ENCODE measurements around the gene BICDL1.

Gene BICDL1

GRCh38 chr12:120119271-120119973 is 130.4 kb downstream of the BICDL1 start:
- H3K4me3 Mint-ChIP-seq: peak overlapping the region; percentile 90
- peaks cover 38% of the 10 kb centered on the region for H3K36me3 Mint-ChIP-seq (ENCODE audit: low read depth)
- H3K27ac Mint-ChIP-seq: peak overlapping the region; percentile 94
- no peak for DNase-seq
- no peaks in the 10 kb centered on the region for H3K9me3 Mint-ChIP-seq
- H3K27me3 Mint-ChIP-seq: no peaks in the 10 kb centered on the region
- H3K4me1 Mint-ChIP-seq (ENCODE audit: low read depth): peaks cover 80% of the 10 kb centered on the region

- H3K4me1 Mint-ChIP-seq (ENCODE audit: low read depth): peaks cover 80% of the 10 kb centered on the region
- peak overlapping the region; percentile 94 for H3K27ac Mint-ChIP-seq
- peaks cover 37% of the 10 kb centered on the region for H3K36me3 Mint-ChIP-seq (ENCODE audit: low read depth)
- no peaks in the 10 kb centered on the region for H3K27me3 Mint-ChIP-seq
- DNase-seq: no peak
- H3K9me3 Mint-ChIP-seq: no peaks in the 10 kb centered on the region
- peak overlapping the region; percentile 9 for H3K4me3 Mint-ChIP-seq
These were observed 132.3 kb downstream of the BICDL1 start for GRCh38 chr12:120121343-120121742.

DNA sequence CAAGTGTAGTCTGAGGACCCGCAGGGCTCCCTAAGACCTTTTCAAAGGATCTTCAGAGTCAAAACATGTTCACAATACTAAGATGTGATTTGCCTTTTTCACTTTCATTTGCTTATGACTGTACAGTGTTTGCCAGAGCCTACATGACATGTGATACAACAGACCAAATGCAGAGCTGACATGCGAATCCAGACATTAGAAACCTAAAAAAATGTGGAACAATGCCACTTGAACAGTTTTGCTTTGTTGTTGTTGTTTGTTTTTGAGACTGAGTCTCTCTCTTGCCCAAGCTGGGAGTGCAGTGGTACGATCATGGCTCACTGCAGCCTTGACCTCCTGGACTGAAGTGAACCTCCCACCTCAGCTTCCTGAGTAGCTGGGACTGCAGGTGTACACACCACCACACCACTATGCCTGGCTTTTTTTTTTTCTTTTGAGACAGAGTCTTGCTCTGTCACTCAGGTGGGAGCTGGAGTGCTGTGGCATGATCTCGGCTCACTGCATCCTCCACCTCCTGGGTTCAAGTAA is 132.8 kb downstream of the BICDL1 start:
- Mint-ChIP-seq H3K9me3 (no peaks in the 10 kb centered on the region), H3K36me3 (ENCODE audit: low read depth) (peaks cover 42% of the 10 kb centered on the region), H3K4me1 (ENCODE audit: low read depth) (peaks cover 85% of the 10 kb centered on the region), H3K27me3 (no peaks in the 10 kb centered on the region), H3K27ac (peak overlapping the region; percentile 94), H3K4me3 (peak overlapping the region; percentile 15)
- DNase-seq: peak; percentile 48

GRCh38 chr12:120125029-120125428 is 136.0 kb downstream of the BICDL1 start:
- Mint-ChIP-seq H3K4me1 (ENCODE audit: low read depth) (peaks cover 81% of the 10 kb centered on the region), H3K4me3 (no peak overlapping the region), H3K36me3 (ENCODE audit: low read depth) (peaks cover 54% of the 10 kb centered on the region), H3K9me3 (no peaks in the 10 kb centered on the region), H3K27ac (peak overlapping the region; percentile 96), H3K27me3 (no peaks in the 10 kb centered on the region)
- no peak for DNase-seq

- Mint-ChIP-seq H3K4me1 (ENCODE audit: low read depth) (peaks cover 72% of the 10 kb centered on the region), H3K27me3 (no peaks in the 10 kb centered on the region), H3K36me3 (ENCODE audit: low read depth) (peaks cover 64% of the 10 kb centered on the region), H3K27ac (peak overlapping the region; percentile 96), H3K9me3 (no peaks in the 10 kb centered on the region), H3K4me3 (no peak overlapping the region)
- no peak for DNase-seq
These were observed 137.0 kb downstream of the BICDL1 start for GRCh38 chr12:120125792-120126634.

- Mint-ChIP-seq H3K27me3 (no peaks in the 10 kb centered on the region), H3K27ac (peak overlapping the region; percentile 96), H3K4me3 (no peak overlapping the region), H3K36me3 (ENCODE audit: low read depth) (peaks cover 70% of the 10 kb centered on the region), H3K9me3 (no peaks in the 10 kb centered on the region), H3K4me1 (ENCODE audit: low read depth) (peaks cover 66% of the 10 kb centered on the region)
- no peak for DNase-seq
These were observed 137.6 kb downstream of the BICDL1 start for GRCh38 chr12:120126635-120127005.

GRCh38 chr12:120130011-120130410 is 141.0 kb downstream of the BICDL1 start:
- Mint-ChIP-seq H3K4me3 (no peak overlapping the region), H3K27me3 (no peaks in the 10 kb centered on the region), H3K36me3 (ENCODE audit: low read depth) (peaks cover 100% of the 10 kb centered on the region), H3K4me1 (ENCODE audit: low read depth) (peaks cover 39% of the 10 kb centered on the region), H3K9me3 (no peaks in the 10 kb centered on the region), H3K27ac (no peak overlapping the region)
- DNase-seq: no peak

- no peak overlapping the region for H3K4me3 Mint-ChIP-seq
These were observed 142.1 kb downstream of the BICDL1 start for GRCh38 chr12:120131116-120131515.

DNA sequence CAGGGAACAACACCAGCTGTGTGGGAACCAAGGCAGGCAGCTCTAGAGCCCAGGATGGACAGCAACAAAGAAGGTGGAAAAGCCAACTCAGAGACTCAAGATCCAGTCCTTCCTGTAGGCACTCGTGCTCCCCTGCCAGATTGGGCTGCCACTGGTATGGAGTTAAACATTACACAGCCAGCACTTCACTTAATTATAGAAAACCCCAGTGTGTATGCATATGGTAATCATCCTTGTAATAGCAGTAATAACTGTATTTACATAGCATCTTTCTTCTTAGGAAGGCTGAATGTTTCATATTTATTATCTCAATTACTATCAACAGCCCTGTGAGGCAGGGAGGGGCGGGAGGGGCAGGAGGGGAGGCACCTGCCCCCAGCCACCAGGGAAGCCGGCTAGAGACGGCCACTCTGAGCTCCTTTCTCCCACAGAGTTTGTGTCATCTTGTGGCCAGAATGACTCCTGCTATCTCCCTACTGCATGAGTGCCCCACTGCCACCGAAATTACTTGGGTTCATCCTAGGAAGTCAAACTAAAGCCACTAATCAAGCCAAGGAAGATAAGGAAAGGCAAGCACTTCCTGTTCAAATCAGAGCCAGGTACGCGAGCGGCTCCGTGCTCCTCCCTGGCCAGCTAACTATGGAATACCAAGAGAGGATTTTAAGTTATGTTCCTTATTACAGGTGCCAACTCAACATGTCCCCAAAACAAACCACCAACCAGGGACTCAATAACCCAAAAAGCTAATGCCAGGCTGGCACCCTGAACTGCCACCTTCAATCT is 143.2 kb downstream of the BICDL1 start:
- Mint-ChIP-seq H3K36me3 (ENCODE audit: low read depth) (peaks cover 100% of the 10 kb centered on the region), H3K4me3 (no peak overlapping the region), H3K27me3 (no peaks in the 10 kb centered on the region), H3K4me1 (ENCODE audit: low read depth) (peaks cover 17% of the 10 kb centered on the region), H3K9me3 (no peaks in the 10 kb centered on the region), H3K27ac (peak overlapping the region; percentile 67)
- no peak for DNase-seq

More at GRCh38 chr12:120131116-120131515, 142.1 kb downstream of the BICDL1 start:
- peak overlapping the region; percentile 22 for H3K27ac Mint-ChIP-seq
- no peak for DNase-seq
- peaks cover 28% of the 10 kb centered on the region for H3K4me1 Mint-ChIP-seq (ENCODE audit: low read depth)
- no peaks in the 10 kb centered on the region for H3K9me3 Mint-ChIP-seq
- H3K36me3 Mint-ChIP-seq (ENCODE audit: low read depth): peaks cover 100% of the 10 kb centered on the region
- no peaks in the 10 kb centered on the region for H3K27me3 Mint-ChIP-seq

DNA sequence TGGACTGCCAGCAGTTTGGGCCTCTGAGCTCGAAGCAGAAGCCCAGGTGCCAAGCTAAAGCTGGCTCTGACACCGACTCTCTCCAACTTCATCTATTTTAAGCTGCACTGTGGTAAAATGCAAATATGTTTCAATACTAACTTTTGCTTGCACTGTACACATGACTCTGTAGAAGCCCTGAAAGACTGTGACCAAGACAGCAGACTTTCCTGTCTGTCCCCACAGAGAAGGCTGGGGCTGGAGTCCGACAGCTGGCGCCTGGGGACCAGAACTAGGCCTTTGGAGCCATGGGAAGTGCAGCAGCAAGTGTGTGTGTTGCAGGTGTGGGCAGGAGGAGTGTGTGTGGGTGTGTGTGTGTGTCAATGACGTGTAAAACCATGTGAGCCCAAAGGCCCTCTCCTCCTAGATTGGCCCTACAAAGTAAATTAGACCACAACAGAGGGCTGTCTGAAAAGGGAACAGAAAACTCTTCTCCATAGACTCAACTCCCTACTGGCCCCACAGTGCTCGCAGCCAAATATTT is 143.9 kb downstream of the BICDL1 start:
- Mint-ChIP-seq H3K27me3 (no peaks in the 10 kb centered on the region), H3K27ac (peak overlapping the region; percentile 67), H3K9me3 (no peaks in the 10 kb centered on the region), H3K4me1 (ENCODE audit: low read depth) (peaks cover 10% of the 10 kb centered on the region), H3K4me3 (no peak overlapping the region), H3K36me3 (ENCODE audit: low read depth) (peaks cover 100% of the 10 kb centered on the region)
- DNase-seq: no peak

GRCh38 chr12:120134307-120134980 is 145.4 kb downstream of the BICDL1 start:
- no peak for DNase-seq
- Mint-ChIP-seq H3K27ac (no peak overlapping the region), H3K4me3 (no peak overlapping the region), H3K4me1 (ENCODE audit: low read depth) (peaks cover 1% of the 10 kb centered on the region), H3K27me3 (no peaks in the 10 kb centered on the region), H3K36me3 (ENCODE audit: low read depth) (peaks cover 100% of the 10 kb centered on the region), H3K9me3 (no peaks in the 10 kb centered on the region)

- Mint-ChIP-seq H3K27me3 (no peaks in the 10 kb centered on the region), H3K9me3 (no peaks in the 10 kb centered on the region), H3K4me1 (ENCODE audit: low read depth) (no peaks in the 10 kb centered on the region), H3K27ac (peak overlapping the region; percentile 18), H3K4me3 (no peak overlapping the region), H3K36me3 (ENCODE audit: low read depth) (peaks cover 100% of the 10 kb centered on the region)
- DNase-seq: no peak
These were observed 147.2 kb downstream of the BICDL1 start for GRCh38 chr12:120136093-120136770.

- H3K9me3 Mint-ChIP-seq: no peaks in the 10 kb centered on the region
- H3K27me3 Mint-ChIP-seq: no peaks in the 10 kb centered on the region
These were observed 148.8 kb downstream of the BICDL1 start for GRCh38 chr12:120137833-120138232.

More at GRCh38 chr12:120137833-120138232, 148.8 kb downstream of the BICDL1 start:
- no peak for DNase-seq
- H3K4me1 Mint-ChIP-seq (ENCODE audit: low read depth): no peaks in the 10 kb centered on the region
- H3K36me3 Mint-ChIP-seq (ENCODE audit: low read depth): peaks cover 99% of the 10 kb centered on the region
- H3K27ac Mint-ChIP-seq: no peak overlapping the region
- H3K4me3 Mint-ChIP-seq: no peak overlapping the region

Data from activated T-cell treated with anti-CD3 and anti-CD28 coated beads, Interleukin-2, amount 50 U/mL, for 24 hours (primary cell).